Aorta (tissue), 5 donors: ENCODE measurements around the gene ATAD2B. TPM values are rescaled to one million over a fixed set of nuclear protein-coding genes. Genes with fewer than 3 reads are reported as not detected.

ENCODE experiments used
- ATAC-seq: fragments of 200-7000 bp; cut with Tn5 transposase; one replicate; pipeline ENCODE4 v1.9.1; 2022; ENCODE audit warnings: moderate library complexity; ENCODE audit not compliant: low FRiP score
- DNase-seq, 2 donors: peaks; one replicate each; pipeline ENCODE4 v3.0.0-alpha.2; 2020
- H3K27ac ChIP-seq, 2 donors: one replicate each; pipeline ENCODE4 v1.5.1; 2013; ENCODE audit warnings: low read length in 2 of 2, mild to moderate bottlenecking in 2 of 2, moderate library complexity in 2 of 2, control low read depth in 1 of 2, inconsistent platforms in 1 of 2, low read depth in 1 of 2
- H3K27me3 ChIP-seq, 2 donors: one replicate each; pipeline ENCODE4 v1.6.1; 2013; ENCODE audit warnings: control low read depth in 1 of 2, low read length in 1 of 2, mild to moderate bottlenecking in 1 of 2, moderate library complexity in 1 of 2; ENCODE audit not compliant: insufficient read depth in 2 of 2, control insufficient read depth in 1 of 2
- H3K36me3 ChIP-seq, 2 donors: one replicate each; pipeline ENCODE4 v1.6.1; 2013; ENCODE audit warnings: control low read depth in 1 of 2, low read length in 1 of 2, mild to moderate bottlenecking in 1 of 2; ENCODE audit not compliant: insufficient read depth in 2 of 2, control insufficient read depth in 1 of 2
- H3K4me1 ChIP-seq, 2 donors: one replicate each; pipeline ENCODE4 v1.6.1; 2013; ENCODE audit warnings: low read length in 2 of 2, control low read depth in 1 of 2, mild to moderate bottlenecking in 1 of 2, moderate library complexity in 1 of 2; ENCODE audit not compliant: insufficient read depth in 2 of 2, control insufficient read depth in 1 of 2
- H3K4me3 ChIP-seq, 2 donors: one replicate each; pipeline ENCODE4 v1.5.1; 2013; ENCODE audit warnings: low read length in 2 of 2, control low read depth in 1 of 2, mild to moderate bottlenecking in 1 of 2
- H3K9me3 ChIP-seq: one replicate; pipeline ENCODE4 v1.6.1; 2013; ENCODE audit warnings: mild to moderate bottlenecking, low read length; ENCODE audit not compliant: control insufficient read depth
- WGBS, 2 donors: extraction: QIAGEN DNeasy Blood & Tissue Kit; methylation state at CpG; one replicate each; pipeline ENCODE4 v1.1.7; 2013; 5-methylcytosine and 5-hydroxymethylcytosine counted together
- intact Hi-C, 2 donors: fragments of 100-400 bp; cut with DNase I; formaldehyde crosslinking; loops; one replicate each; pipeline versions ENCODE4 v1.14.2 to v1.15.0; 2022
- polyA plus RNA-seq, 2 donors: library from polyadenylated mRNA; stranded (reverse); fragments of 200-250 nt; gene quantifications; one replicate each; pipeline ENCODE4 v1.2.3, GENCODE V29; 2013
- total RNA-seq, 2 donors: library from RNA; stranded (reverse); fragmentation: NEBNext Ultra II Directional; extraction: Animal tissue kit (Norgen Biotek cat#: 25700); gene quantifications; one replicate each; pipeline ENCODE4 v1.2.1, GENCODE V29; 2021
- donor health status: healthy with polysubstance abuse.
- donor health status: Bipolar disorder and iron deficiency.
- donor health status: DM: no; HTN: no; CAD: no.
- donor health status: DM: no; HTN: no; CAD: no.
- donor health status: DM: yes; HTN: yes; CAD: no.

ATAD2B gene
- total and polyA plus RNA-seq, 4 donors = 2.3 to 45.8 (median 18.5) TPM

DNA sequence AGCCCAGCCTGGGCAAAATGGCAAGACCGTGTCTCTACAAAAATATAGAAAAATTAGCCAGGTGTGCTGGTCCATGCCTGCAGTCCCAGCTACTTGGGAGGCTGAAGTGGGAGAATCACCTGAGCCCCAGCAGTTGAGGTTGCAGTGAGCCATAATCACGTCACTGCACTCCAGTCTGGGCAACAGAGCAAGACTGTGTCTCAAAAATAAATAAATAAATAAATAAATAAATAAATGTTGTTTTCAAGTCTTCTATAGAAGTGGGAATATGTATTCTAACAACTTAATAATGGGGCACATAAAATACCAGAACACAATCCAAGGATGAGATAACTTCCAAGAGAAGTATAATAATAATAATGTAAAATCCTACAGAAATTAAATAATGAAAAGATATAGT, 23.9 kb downstream of the ATAD2B start:
- Histone ChIP-seq H3K4me1 (peaks cover 0 to 2% of the 10 kb centered on the region in 2 donors), H3K27ac (no peak overlapping the region), H3K9me3 (no peaks in the 10 kb centered on the region), H3K36me3 (no peaks in the 10 kb centered on the region), H3K4me3 (no peak overlapping the region), H3K27me3 (no peaks in the 10 kb centered on the region)
- DNase-seq = no peak
- no peak for ATAC-seq
- 58 to 73% methylated on average over 2 of the region's 2 CpGs for WGBS, 2 donors
- intact Hi-C loops = no loop called here

- Histone ChIP-seq H3K4me1 (peaks cover 0 to 2% of the 10 kb centered on the region in 2 donors), H3K36me3 (no peaks in the 10 kb centered on the region), H3K4me3 (no peak overlapping the region), H3K27ac (no peak overlapping the region), H3K9me3 (no peaks in the 10 kb centered on the region), H3K27me3 (no peaks in the 10 kb centered on the region)
- WGBS, 2 donors = 74 to 76% methylated on average over 6 of the region's 6 CpGs
- ATAC-seq (peak; percentile 23), DNase-seq (no peak)
- intact Hi-C loops = no loop called here
Measured at GRCh38 chr2:23901966-23902846, 24.7 kb downstream of the ATAD2B start.

- Histone ChIP-seq H3K27ac (no peak overlapping the region), H3K4me1 (peaks cover 0 to 2% of the 10 kb centered on the region in 2 donors), H3K27me3 (no peaks in the 10 kb centered on the region), H3K4me3 (no peak overlapping the region), H3K9me3 (no peaks in the 10 kb centered on the region), H3K36me3 (no peaks in the 10 kb centered on the region)
- intact Hi-C loops = no loop called here
- ATAC-seq = peak; percentile 60
- 69 to 70% methylated on average over 9 of the region's 9 CpGs for WGBS, 2 donors
- DNase-seq = no peak
Measured at GRCh38 chr2:23900541-23901322, 26.2 kb downstream of the ATAD2B start.

- Histone ChIP-seq H3K9me3 (no peaks in the 10 kb centered on the region), H3K27me3 (no peaks in the 10 kb centered on the region), H3K4me3 (no peak overlapping the region), H3K4me1 (peaks cover 0 to 2% of the 10 kb centered on the region in 2 donors), H3K27ac (no peak overlapping the region), H3K36me3 (no peaks in the 10 kb centered on the region)
- 97 to 98% methylated on average over 8 of the region's 8 CpGs for WGBS, 2 donors
- intact Hi-C loops = no loop called here
- ATAC-seq = no peak
- DNase-seq = no peak
Measured at GRCh38 chr2:23900133-23900532, 26.8 kb downstream of the ATAD2B start.

DNA sequence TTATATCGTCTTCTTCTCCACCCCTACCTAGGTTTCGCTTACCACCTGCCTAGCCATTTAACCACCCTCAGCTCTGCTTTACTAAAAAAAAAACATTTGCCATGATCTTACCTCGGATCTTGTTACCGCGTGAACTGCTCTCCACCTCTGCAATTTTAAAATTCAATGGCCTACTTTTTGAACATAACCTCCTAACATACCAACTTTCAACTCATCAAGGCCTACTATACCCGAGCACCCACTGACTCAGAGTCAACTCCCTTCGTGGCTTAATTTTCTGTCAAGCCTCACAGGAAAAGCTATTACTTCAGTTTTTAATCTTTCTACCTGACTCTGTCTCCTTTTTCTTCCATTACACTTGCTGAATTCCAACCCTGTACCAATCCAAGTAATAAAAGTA, 55.7 kb downstream of the ATAD2B start:
- H3K4me3 ChIP-seq = no peak overlapping the region
- ATAC-seq (no peak), DNase-seq (no peak)
- no peaks in the 10 kb centered on the region for H3K27me3 ChIP-seq
- H3K4me1 ChIP-seq = no peaks in the 10 kb centered on the region
- intact Hi-C loops = no loop called here
- no peak overlapping the region for H3K27ac ChIP-seq
- H3K9me3 ChIP-seq = no peaks in the 10 kb centered on the region
- H3K36me3 ChIP-seq = peaks cover 0 to 5% of the 10 kb centered on the region in 2 donors
- WGBS, 2 donors = 95 to 98% methylated on average over 7 of the region's 7 CpGs

- WGBS, 2 donors = 96 to 97% methylated on average over 2 of the region's 2 CpGs
- ATAC-seq (no peak), DNase-seq (no peak)
- Histone ChIP-seq H3K27me3 (no peaks in the 10 kb centered on the region), H3K27ac (no peak overlapping the region), H3K9me3 (no peaks in the 10 kb centered on the region), H3K4me3 (no peak overlapping the region), H3K36me3 (peaks cover 5 to 7% of the 10 kb centered on the region in 2 donors), H3K4me1 (no peaks in the 10 kb centered on the region)
- intact Hi-C loops = no loop called here
Measured at GRCh38 chr2:23867449-23867848, 59.5 kb downstream of the ATAD2B start.

DNA sequence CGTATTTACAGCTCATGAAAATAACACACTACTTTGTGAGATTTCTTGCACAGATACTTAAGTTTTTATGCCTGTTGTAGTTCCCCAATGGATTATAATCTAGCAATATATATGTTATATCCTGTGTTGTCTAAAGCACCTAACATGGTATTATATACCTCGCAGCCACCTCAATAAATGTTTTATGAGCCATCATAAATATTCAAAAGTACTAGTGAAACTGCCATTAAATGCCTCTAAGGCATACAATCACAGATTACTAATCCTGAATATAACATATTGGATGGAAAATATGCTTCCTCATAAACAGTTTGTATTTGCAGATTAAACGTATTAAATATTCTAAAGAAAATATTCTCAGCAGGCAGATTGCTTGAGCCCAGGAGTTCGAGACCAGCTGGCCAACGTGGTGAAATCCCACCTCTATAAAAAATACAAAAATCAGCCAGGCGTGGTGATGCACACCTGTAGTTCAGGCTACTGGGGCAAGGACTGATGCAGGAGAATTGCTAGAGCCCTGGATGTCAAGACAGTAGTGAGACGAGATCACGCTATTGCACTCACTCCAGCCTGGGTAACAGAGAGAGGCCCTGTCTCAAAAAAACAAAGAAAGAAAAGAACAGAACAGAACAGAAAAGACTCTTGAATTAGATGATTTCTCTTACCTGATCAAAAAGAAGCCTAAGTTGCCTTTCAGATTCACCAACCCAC, 64.1 kb downstream of the ATAD2B start:
- WGBS, 2 donors = 90 to 92% methylated on average over 8 of the region's 8 CpGs

DNA sequence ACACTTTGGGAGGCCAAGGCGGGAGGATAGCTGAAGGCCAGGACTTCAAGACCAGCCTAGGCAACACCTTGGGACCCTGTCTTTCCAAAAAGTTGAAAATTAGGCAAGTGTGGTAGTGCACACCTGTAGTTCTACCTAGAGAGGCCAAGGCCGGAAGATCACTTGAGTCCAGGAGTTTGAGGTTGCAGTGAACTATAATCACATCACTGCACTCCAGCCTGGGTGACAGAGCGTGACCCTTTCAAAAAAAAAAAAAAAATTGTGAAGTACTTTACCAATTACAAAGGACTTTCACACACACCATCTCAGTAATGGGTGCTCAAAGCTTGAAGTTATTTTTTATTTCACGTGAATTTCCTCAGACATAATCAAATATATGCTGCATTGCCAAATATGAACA, 65.0 kb downstream of the ATAD2B start:
- 94 to 96% methylated on average over 4 of the region's 4 CpGs for WGBS, 2 donors
- DNase-seq (no peak), ATAC-seq (no peak)
- H3K4me1 ChIP-seq = no peaks in the 10 kb centered on the region
- H3K9me3 ChIP-seq = no peaks in the 10 kb centered on the region
- intact Hi-C loops = no loop called here
- H3K36me3 ChIP-seq = peaks cover 0 to 9% of the 10 kb centered on the region in 2 donors
- H3K4me3 ChIP-seq = no peak overlapping the region
- no peak overlapping the region for H3K27ac ChIP-seq
- no peaks in the 10 kb centered on the region for H3K27me3 ChIP-seq

More for the DNA sequence above, 64.1 kb downstream of the ATAD2B start:
- intact Hi-C loops = no loop called here
- DNase-seq (no peak), ATAC-seq (no peak)
- Histone ChIP-seq H3K27ac (no peak overlapping the region), H3K9me3 (no peaks in the 10 kb centered on the region), H3K36me3 (peaks cover 0 to 9% of the 10 kb centered on the region in 2 donors), H3K4me1 (no peaks in the 10 kb centered on the region), H3K4me3 (no peak overlapping the region), H3K27me3 (no peaks in the 10 kb centered on the region)
